ENCODE results near the gene CCDC187. TPM values are rescaled to one million over a fixed set of nuclear protein-coding genes. Genes with fewer than 3 reads are reported as not detected.

The CCDC187 gene
- total RNA-seq, 1 experiment from 2014 or later, result 0.11 TPM

DNA sequence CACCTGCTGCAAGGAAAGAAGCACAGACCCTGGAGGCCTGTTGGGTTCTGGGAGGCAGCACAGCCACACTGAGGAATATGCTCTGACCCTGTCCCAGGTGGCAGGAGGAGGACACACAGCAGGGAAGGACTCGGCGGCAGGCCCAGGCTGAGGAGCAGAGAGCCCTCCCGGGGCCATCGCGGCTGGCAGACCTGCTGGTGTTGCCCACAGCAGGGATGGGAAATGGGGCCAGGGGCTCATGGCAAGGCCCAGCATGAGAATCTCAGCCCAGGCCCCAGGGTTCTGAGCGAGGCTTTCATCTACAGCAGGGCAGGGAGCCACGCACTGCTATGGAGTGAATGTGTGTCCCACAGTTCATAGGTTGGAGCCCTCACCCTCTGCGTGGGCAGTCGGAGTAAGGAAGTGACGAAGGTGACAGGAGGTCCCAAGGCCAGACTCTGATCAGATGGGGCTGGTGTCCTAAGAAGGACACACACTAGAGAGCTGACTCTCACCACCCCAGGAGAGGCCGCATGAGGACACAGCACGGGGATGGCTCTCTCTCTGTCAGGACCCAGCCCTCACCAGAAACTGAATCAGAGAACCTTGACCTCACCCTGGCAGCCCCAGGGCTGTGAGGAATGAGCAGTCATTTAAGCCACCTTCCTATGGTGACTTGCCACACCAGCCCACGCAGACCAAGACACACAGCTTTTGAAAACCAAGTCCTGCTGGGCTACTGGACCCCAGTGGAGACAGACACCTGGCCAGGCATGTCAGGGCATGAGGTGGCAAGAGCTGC is 13.2 kb upstream of the CCDC187 start:
- intact Hi-C loops (cut with micrococcal nuclease; ENCODE audit: unreplicated experiment), result no loop called here
- no peaks in the 10 kb centered on the region for H3K4me1 Mint-ChIP-seq (ENCODE audit: low read depth, unreplicated experiment)
- no peaks in the 10 kb centered on the region for H3K27me3 Mint-ChIP-seq (ENCODE audit: insufficient read depth, unreplicated experiment)
- Histone ChIP-seq H3K36me3 (ENCODE audit: control insufficient read depth, insufficient read depth, low read length) (no peaks in the 10 kb centered on the region), H3K4me3 (ENCODE audit: low read depth, low read length) (no peak overlapping the region), H3K27me3 (replicated peaks; ENCODE audit: control insufficient read depth, insufficient read depth, low read length) (no peaks in the 10 kb centered on the region), H3K9me3 (peaks cover 16% of the 10 kb centered on the region), H3K4me1 (no peaks in the 10 kb centered on the region)
- no peak overlapping the region for H3K27ac Mint-ChIP-seq (ENCODE audit: unreplicated experiment)
- POLR2A ChIA-PET, result no interaction called here
- no peak overlapping the region for H3K4me3 Mint-ChIP-seq (ENCODE audit: unreplicated experiment)
- peaks cover 12% of the 10 kb centered on the region for H3K36me3 Mint-ChIP-seq (ENCODE audit: insufficient read depth, unreplicated experiment)
- TF ChIP-seq, protein P1, sequence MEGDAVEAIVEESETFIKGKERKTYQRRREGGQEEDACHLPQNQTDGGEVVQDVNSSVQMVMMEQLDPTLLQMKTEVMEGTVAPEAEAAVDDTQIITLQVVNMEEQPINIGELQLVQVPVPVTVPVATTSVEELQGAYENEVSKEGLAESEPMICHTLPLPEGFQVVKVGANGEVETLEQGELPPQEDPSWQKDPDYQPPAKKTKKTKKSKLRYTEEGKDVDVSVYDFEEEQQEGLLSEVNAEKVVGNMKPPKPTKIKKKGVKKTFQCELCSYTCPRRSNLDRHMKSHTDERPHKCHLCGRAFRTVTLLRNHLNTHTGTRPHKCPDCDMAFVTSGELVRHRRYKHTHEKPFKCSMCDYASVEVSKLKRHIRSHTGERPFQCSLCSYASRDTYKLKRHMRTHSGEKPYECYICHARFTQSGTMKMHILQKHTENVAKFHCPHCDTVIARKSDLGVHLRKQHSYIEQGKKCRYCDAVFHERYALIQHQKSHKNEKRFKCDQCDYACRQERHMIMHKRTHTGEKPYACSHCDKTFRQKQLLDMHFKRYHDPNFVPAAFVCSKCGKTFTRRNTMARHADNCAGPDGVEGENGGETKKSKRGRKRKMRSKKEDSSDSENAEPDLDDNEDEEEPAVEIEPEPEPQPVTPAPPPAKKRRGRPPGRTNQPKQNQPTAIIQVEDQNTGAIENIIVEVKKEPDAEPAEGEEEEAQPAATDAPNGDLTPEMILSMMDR (IDR thresholded peaks at IDR 0.05; ENCODE audit: insufficient read depth in 1 of 2, low read depth in 1 of 2, low read length in 1 of 2, severe bottlenecking in 1 of 2, unreplicated experiment in 1 of 2), result no peak
- H3K9me3 Mint-ChIP-seq (ENCODE audit: unreplicated experiment), result peaks cover 24% of the 10 kb centered on the region
- CTCF ChIA-PET, result no interaction called here
- no TSS peak for BruUV-seq (replicated peaks)
- no peak for DNase-seq

DNA sequence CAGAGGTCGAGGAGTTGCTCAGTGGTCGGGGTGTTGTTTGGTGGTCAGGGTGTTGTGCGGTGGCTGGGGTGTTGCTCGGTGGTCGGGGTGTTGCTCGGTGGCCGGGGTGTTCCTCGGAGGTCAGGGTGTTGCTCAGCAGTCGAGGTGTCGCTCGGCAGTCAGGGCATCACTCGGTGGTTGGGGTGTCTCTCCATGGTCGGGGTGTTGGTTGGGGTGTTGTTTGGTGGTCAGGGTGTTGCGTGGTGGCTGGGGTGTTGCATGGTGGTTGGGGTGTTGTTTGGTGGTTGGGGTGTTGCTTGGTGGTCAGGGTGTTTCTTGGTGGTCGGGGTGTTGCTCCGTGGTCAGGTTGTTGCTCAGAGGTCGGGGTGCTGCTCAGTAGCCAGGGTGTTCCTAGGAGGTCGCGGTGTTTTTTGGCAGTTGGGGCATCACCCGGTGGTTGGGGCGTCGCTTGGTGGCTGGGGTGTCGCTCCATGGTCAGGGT is 12.4 kb upstream of the CCDC187 start:
- Histone ChIP-seq H3K27me3 (replicated peaks; ENCODE audit: control insufficient read depth, insufficient read depth, low read length) (no peaks in the 10 kb centered on the region), H3K9me3 (peaks cover 16% of the 10 kb centered on the region), H3K36me3 (ENCODE audit: control insufficient read depth, insufficient read depth, low read length) (no peaks in the 10 kb centered on the region), H3K4me1 (no peaks in the 10 kb centered on the region), H3K4me3 (ENCODE audit: low read depth, low read length) (no peak overlapping the region)
- Mint-ChIP-seq H3K27me3 (ENCODE audit: insufficient read depth, unreplicated experiment) (no peaks in the 10 kb centered on the region), H3K4me1 (ENCODE audit: low read depth, unreplicated experiment) (no peaks in the 10 kb centered on the region), H3K9me3 (ENCODE audit: unreplicated experiment) (peaks cover 24% of the 10 kb centered on the region), H3K27ac (ENCODE audit: unreplicated experiment) (no peak overlapping the region), H3K36me3 (ENCODE audit: insufficient read depth, unreplicated experiment) (peaks cover 12% of the 10 kb centered on the region), H3K4me3 (ENCODE audit: unreplicated experiment) (no peak overlapping the region)
- TF ChIP-seq, protein P1 (IDR thresholded peaks at IDR 0.05; ENCODE audit: insufficient read depth in 1 of 2, low read depth in 1 of 2, low read length in 1 of 2, severe bottlenecking in 1 of 2, unreplicated experiment in 1 of 2), result no peak
- intact Hi-C loops (cut with micrococcal nuclease; ENCODE audit: unreplicated experiment), result no loop called here
- ChIA-PET CTCF (no interaction called here), POLR2A (no interaction called here)
- no peak for DNase-seq
- BruUV-seq (replicated peaks), result no TSS peak

DNA sequence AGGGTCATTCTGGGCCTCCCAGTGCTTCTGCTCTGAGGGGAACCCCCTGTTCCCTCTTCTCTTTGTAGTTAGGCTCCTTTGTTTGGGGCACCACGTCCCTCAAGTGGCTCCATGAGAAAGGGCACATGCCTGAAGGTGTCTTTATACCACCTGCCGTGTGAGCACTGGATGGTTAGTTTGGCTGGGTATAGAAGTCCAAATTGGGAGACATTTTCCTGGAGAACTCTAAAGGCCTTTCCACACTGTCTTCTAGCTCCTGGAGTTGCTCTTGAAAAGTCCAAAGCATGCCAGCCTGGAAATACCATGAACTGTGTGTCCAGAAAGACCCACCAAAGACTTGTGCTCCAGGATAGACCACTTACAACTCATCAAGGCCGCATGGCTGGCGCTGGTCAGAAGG is 11.1 kb upstream of the CCDC187 start:
- peaks cover 16% of the 10 kb centered on the region for H3K9me3 ChIP-seq
- H3K27me3 ChIP-seq (replicated peaks; ENCODE audit: control insufficient read depth, insufficient read depth, low read length), result no peaks in the 10 kb centered on the region
- ChIA-PET POLR2A (no interaction called here), CTCF (no interaction called here)
- Mint-ChIP-seq H3K36me3 (ENCODE audit: insufficient read depth, unreplicated experiment) (peaks cover 9% of the 10 kb centered on the region), H3K27ac (ENCODE audit: unreplicated experiment) (no peak overlapping the region), H3K9me3 (ENCODE audit: unreplicated experiment) (peaks cover 24% of the 10 kb centered on the region), H3K27me3 (ENCODE audit: insufficient read depth, unreplicated experiment) (no peaks in the 10 kb centered on the region), H3K4me1 (ENCODE audit: low read depth, unreplicated experiment) (no peaks in the 10 kb centered on the region), H3K4me3 (ENCODE audit: unreplicated experiment) (no peak overlapping the region)
- H3K36me3 ChIP-seq (ENCODE audit: control insufficient read depth, insufficient read depth, low read length), result no peaks in the 10 kb centered on the region
- TF ChIP-seq, protein P1 (IDR thresholded peaks at IDR 0.05; ENCODE audit: insufficient read depth in 1 of 2, low read depth in 1 of 2, low read length in 1 of 2, severe bottlenecking in 1 of 2, unreplicated experiment in 1 of 2), result no peak
- intact Hi-C loops (cut with micrococcal nuclease; ENCODE audit: unreplicated experiment), result no loop called here
- no TSS peak for BruUV-seq (replicated peaks)
- no peaks in the 10 kb centered on the region for H3K4me1 ChIP-seq
- H3K4me3 ChIP-seq (ENCODE audit: low read depth, low read length), result no peak overlapping the region
- no peak for DNase-seq
